CD4-positive, alpha-beta T cell treated with Interleukin-15 for 4 hours (primary cell): Measurements from ENCODE around the gene IRF2BP2.

Experiments
- DNase-seq: peaks from one replicate; pipeline ENCODE4 v3.0.0-alpha.2; 2020; ENCODE audit warnings: low spot score

Gene IRF2BP2

DNA sequence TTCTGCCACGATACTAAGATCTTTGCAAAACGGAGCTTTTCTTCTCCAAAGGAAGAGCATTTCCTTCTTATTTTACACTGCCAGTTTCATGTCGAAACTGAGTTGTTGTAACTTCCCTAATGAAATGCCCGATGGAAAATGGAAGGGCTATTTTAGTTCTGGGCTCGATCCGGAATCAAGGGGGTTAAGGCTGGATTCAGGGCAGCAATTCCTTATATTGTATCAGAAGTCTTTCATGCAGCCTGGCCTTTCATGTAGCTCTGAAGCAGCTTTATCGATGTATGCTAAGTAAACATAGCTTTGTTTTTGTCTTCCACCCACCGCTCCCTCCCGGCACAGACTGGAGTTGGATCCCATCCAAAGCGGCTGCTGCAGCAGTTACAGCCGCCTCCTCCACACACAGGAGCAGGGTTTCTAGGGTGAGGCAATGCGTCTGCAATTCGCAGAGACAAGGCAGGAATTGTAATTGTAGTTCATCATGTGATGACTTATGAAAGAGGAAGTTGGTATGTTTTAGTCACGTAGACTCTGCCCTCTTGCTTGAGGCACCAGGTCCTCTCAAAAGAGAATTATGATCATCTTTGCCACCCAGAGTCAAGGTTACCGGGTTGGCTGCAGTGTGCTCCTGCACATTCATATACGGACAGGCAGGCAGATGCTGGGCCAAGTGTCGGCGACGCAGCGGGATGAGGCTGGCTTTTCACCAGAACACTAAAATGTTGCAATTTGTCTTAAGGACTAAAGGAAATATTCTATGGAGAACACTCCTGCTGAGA, 2.6 kb upstream of the IRF2BP2 start:
- peak; percentile 83 for DNase-seq

DNA sequence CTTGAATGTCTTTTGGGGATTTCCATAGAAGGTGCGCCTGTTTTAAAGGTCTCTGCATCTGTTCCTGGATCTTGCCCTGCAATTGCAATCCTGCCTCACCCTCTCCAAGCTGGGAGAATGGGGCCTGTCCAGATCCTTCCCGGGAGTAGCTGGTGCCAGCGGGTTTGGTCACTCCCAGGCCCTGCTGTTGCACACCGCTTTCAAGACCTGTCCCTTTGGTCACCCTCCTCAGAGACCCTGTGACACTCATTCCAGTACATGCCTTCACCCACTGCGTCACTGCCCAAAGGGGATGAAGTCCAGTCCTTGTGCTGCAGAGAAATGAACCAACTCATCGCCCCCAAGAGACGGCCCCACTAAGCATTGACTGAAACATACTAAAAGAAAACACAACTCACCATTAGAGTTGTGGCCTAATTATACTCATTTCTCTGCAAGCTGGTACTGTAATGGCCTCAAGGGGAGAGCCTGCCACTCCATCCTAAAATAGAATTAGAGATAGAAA, 1.9 kb upstream of the IRF2BP2 start:
- DNase-seq = no peak

GRCh38 chr1:234611225-234611846, 1.4 kb upstream of the IRF2BP2 start:
- DNase-seq = peak; percentile 85

DNA sequence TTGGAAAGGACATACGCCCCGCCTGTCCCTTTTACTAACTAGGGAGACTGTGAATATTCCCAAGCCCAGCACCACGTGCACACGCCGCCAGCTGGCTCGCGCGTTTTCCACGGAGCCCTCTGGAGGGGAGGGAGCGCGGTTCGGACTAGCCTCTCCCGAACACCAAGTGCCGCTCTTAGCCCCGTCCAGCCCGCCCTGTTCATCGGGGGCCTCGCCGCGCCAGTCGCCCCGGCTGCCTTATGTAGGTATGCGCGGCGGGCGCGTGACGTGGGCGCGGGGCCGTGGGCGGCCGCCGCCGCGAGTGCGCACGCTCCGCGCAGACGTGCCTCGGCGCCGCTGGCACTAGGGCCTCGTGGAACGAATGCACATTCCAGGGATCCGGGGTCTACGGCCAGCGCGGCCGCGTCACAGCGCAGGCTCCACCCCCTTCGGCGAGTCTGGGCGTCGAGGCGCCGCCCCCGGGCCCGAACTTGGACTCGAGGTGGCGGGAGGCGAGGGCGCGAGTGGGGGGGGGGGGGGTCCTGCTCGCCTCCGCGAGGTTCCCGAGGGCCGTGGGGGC, 767 bp upstream of the IRF2BP2 start:
- peak; percentile 93 for DNase-seq

DNA sequence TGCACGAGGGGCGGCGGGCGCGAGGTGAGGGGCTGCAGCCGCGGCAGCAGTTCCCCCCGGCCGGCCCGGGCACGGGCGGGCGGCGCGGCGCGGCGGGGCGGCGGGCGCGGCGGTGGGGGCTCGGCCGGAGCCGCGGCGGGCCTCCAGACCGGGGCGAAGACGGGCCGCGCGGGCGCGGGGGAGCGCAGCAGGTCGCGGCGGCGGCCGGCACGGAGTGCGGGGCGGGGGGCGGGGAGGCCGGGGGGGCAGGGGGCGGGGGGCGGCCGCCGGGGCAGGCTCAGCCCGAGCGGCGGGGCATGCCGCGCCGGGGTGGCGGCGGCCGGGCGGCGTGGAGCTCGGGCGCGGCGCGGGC, 311 bp downstream of the IRF2BP2 start:
- no peak for DNase-seq

DNA sequence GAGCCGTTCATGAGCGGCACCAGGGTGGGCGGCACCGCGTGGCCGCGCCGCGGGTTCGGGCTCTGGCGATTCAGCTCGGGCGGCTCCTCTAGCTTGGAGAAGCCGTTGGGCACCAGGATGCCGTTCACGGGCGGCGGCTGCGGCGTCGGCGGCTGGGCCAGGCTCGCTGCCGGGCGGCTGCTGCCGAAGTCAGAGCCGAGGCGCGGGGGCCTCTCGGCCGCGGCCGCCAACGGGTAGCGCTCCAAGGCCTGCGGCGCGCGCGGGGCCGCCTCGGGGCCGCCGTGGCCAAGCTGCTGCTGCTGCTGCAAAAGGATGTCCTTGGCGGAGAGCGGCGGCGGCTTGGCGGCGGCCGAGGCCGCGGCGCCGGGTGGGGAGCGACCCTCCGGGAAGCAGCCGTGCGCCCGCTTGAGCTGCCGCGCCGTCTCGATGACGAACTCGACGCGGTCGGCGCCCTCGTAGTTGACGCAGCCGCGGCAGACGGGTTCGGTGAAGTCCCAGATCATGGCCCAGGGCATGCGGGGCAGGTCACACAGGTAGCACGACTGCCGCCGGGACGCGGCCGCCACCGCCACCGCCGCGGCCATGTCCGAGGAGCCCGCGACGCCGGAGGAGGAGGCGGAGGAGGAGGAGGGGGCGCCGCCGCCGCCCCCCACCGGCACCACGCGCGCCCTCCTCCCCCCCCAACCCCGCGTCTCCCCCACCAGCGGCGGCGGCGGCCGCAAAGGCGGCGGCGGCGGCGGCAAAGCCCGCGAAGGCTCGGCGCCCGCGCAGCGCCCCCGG, 877 bp downstream of the IRF2BP2 start:
- peak; percentile 66 for DNase-seq

DNA sequence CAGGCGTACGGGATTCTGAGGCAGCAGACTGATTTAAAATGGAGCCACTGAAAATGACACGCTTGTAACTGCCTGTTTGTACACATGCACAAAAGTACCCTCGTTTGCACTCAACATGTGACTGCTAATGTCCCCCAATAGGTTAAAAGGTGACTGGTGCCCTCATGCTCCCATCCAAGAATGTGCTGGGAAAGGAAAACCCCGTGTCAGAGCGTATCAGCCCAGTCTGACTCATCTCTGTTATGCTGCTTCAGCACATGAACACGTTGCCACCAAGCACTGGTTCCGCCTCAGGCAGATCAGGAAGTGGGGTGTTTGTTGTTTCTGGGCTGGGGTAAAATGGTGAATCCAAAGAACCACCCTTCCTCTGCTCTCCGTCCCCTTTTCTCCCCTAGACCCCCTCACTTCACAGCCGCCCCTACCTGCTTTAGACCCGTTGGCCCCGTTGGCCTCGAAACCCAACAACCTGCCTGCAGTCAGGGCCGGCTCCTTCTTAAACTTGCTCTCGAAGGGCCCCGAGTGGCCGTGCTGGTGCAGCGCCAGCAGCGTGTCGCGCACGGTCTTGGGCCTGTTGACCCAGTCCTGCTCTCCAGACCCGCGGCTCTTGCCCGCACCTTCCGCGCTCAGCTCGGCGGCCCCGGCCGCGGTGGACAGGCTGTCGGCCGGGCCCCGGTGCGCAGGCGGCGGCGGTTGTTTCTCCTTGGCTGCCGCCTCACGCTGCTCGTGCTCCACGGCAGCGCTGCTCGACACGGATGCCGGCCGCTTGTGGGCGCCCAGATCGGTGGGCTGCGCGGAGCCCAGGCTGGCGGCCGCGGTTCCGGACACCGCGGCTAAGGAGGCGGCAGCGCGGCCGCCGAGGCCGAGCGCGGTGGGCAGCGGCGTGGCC, 1.7 kb downstream of the IRF2BP2 start:
- DNase-seq = peak; percentile 89

DNA sequence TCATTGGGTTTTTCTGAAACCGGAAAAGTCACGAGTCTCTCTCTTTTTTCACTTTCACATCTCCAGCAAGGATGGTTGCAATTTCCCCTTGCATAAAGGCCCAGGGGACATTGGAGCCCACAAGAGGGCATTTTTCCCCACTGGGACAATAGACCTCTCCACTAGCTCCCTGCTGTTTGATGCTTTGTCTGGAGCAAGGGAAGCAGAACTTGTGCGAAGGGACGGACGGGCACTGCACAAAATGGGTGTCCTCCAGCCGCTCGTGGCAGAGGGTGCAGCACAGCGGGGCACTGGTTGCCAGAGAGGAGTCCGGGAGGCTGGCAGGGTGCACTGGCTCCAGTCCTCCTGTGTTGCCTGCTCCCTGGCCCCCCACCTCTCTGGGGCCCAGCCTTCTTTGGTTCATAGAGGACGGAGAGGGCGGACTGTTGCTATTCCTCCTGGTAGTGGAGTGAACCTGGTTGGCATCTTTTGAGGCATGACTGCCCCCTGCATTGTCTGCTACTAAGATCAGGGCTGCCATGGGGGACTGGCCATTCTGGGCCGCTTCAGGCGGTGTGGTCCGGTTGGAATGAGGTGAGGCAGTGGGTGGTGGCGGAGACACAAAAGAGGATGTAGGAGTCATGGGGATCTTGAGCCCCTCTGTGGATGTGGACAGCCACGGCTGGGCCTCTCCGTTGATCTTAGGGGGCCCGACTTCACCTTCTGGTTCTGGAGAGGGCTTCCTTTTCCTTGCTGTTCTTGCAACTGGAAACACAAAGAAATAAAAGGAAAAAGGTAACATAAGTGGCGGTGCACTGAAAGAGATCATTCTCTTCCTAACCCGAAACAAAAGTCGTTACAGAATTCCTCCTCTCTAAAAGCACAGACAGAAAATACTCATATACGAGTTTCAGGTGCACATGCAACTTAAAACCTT, 2.6 kb downstream of the IRF2BP2 start:
- DNase-seq = no peak

DNA sequence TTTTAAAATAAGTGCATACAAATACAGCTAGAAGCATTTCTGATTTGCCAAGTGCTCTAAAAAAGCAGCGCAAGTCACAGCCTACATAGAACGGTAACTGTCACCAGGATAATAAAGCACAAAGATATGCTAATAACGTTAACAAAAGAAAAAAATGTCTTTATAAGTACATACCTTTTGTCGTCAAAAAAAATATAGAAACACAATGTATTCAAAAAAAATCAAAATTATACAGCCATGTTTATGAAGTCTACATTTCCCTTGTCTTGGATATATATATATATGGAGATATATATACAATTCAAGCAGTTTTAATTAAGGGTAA, 3.2 kb downstream of the IRF2BP2 start:
- DNase-seq = no peak

DNA sequence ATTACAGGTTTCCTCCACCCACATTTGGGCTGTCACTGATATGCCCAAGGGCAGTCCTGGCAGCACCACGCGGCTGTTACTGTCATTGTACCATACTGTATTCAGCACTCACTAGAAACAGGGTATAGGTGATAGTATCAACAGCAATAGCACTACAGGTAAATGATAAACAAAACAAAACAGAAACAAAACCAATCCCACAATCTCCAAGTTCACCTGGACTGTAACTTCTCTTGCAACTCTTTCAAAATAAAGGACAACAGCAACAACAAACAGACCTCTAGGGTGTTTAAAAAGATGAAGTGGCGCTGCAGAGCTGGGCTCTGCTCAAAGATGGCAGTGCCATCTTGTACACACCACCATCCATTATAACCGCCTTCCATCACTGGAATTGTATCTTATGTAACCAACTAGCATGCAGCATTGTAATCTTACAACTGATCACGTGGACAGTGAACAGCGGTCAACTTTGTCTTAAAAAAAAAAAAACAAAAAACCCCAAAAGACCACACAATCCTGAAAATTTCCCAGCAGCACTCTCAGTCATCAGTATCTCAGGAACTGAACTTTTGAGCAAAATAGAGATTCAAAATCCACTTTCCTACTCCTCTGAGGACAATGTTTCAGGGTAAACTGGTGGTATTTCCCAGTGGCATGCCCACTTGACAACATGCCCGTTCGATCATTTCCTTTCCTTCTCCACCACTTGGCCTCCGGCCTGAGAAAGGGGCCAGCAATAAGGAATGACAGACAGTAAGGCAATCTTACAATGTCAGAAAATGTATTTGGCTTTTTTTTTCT, 3.8 kb downstream of the IRF2BP2 start:
- DNase-seq = peak; percentile 35

- no peak for DNase-seq
Measured at GRCh38 chr1:234605399-234605982, 4.5 kb downstream of the IRF2BP2 start.

GRCh38 chr1:234604495-234605398, 5.2 kb downstream of the IRF2BP2 start:
- no peak for DNase-seq

- no peak for DNase-seq
Measured at GRCh38 chr1:234603221-234604204, 6.5 kb downstream of the IRF2BP2 start.

DNA sequence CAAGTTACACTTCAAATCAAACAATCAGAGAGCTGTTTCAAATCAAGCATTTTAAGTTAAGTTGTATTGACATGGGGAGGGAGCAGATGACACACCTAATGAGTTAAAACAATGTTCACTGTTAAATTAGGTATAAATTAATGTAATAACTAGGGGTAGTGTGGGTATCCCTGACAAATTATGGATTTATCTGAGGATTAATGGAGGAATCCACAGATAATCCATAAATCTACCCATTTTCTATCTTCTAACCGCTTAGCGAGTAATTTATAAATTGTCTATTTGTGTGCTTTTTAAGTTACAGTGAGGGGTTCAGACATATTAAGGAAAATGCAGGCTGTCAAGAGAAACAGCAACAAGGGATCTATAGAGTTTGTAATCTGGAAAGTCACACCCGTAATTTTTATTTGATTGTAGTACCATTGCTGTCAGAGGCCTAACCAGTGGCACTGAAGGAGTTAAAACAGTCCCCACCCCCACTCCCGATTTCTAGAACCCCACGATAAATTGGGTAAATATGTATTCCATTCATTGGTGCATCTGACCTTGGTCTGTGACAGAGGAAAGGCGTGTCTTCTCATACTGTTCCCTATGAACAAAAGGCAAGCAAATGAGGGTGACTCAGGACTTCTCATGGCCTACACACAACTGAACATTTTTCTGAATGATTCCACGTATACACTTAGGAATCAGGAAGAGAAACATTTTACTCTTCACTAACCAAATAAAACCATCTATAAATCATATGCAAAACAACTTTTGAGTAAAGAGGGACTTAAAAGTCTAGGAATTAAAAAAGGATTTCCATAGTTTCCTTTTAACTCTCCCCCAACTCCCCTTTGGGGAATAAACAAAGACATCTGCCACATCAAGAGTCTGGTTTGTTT, 7.4 kb downstream of the IRF2BP2 start:
- DNase-seq = no peak

- DNase-seq = peak; percentile 53
Measured at GRCh38 chr1:234601301-234602017, 8.5 kb downstream of the IRF2BP2 start.
